GM18508 (cell line): ENCODE data around the gene CELSR1.
"Not testable (repeated sequence)": the region's sequence is repeated elsewhere in the genome, so short reads cannot be mapped to it uniquely, and the experiment has no call there.

Source experiments
- ATAC-seq: cut with Tn5 transposase; IDR thresholded peaks from one replicate; pipeline ENCODE4 v1.9.1; 2021; ENCODE audit warnings: moderate number of reproducible peaks; ENCODE audit not compliant: insufficient read depth, unreplicated experiment

CELSR1 gene

GRCh38 chr22:46319319-46319718, 218.1 kb downstream of the CELSR1 start:
- no peak for ATAC-seq

- no peak for ATAC-seq
These were observed 218.8 kb downstream of the CELSR1 start for GRCh38 chr22:46318576-46318975.

- ATAC-seq, result no peak
These were observed 219.8 kb downstream of the CELSR1 start for GRCh38 chr22:46317646-46318045.

GRCh38 chr22:46315976-46316375, 221.4 kb downstream of the CELSR1 start:
- ATAC-seq, result no peak

- not testable (repeated sequence) for ATAC-seq
These were observed 224.6 kb downstream of the CELSR1 start for GRCh38 chr22:46312848-46313247.

- no peak for ATAC-seq
These were observed 225.4 kb downstream of the CELSR1 start for GRCh38 chr22:46312056-46312455.
